GM13976 (cell line): ENCODE results near the gene PCNX2.

Experiments used
- DNase-seq: peaks from one replicate; pipeline ENCODE4 v3.0.0; 2012; ENCODE audit warnings: low spot score
- CTCF ChIP-seq: IDR thresholded peaks from 2 replicates; pipeline ENCODE4 v1.5.1; 2012; ENCODE audit warnings: borderline replicate concordance, mild to moderate bottlenecking; ENCODE audit not compliant: insufficient read depth; ENCODE audit errors: extremely low read depth, missing control alignments, control extremely low read depth
- in situ Hi-C: fragments of 300-500 bp; cut with MboI; formaldehyde crosslinking; loops from one replicate; pipeline ENCODE4 v1.12.0; 2022; ENCODE audit warnings: low sequenced_read_pairs, mixed read lengths, inconsistent platforms; ENCODE audit not compliant: unreplicated experiment

PCNX2 gene

GRCh38 chr1:233253231-233253831, 42.2 kb downstream of the PCNX2 start:
- in situ Hi-C loops, result no loop called here
- no peak for TF ChIP-seq CTCF
- no peak for DNase-seq

- no peak for TF ChIP-seq CTCF
These were observed 43.1 kb downstream of the PCNX2 start for GRCh38 chr1:233252441-233252840.

GRCh38 chr1:233251201-233251720, 44.3 kb downstream of the PCNX2 start:
- no peak for TF ChIP-seq CTCF
- DNase-seq, result no peak
- in situ Hi-C loops, result no loop called here

More at GRCh38 chr1:233252441-233252840, 43.1 kb downstream of the PCNX2 start:
- DNase-seq, result no peak
- in situ Hi-C loops, result no loop called here

- TF ChIP-seq CTCF, result no peak
- in situ Hi-C loops, result loop anchor here (10.0 kb wide), 1 partner anchor 613 kb away; the partner anchor contains the start of gene SIPA1L2
These were observed 47.5 kb downstream of the PCNX2 start for GRCh38 chr1:233248014-233248413.

GRCh38 chr1:233246965-233247364, 48.6 kb downstream of the PCNX2 start:
- in situ Hi-C loops, result loop anchor here (10.0 kb wide), 1 partner anchor 612 kb away; the partner anchor contains the start of gene SIPA1L2
- DNase-seq, result no peak
- TF ChIP-seq CTCF, result no peak

More at GRCh38 chr1:233248014-233248413, 47.5 kb downstream of the PCNX2 start:
- no peak for DNase-seq

- no peak for TF ChIP-seq CTCF
- in situ Hi-C loops, result loop anchor here (10.0 kb wide), 1 partner anchor 610 kb away; the partner anchor contains the start of gene SIPA1L2
- DNase-seq, result no peak
These were observed 50.2 kb downstream of the PCNX2 start for GRCh38 chr1:233245191-233245765.
